Astrocyte (in vitro differentiated cells and primary cell): ENCODE measurements around the gene SPRTN. TPM values are rescaled to one million over a fixed set of nuclear protein-coding genes. Genes with fewer than 3 reads are reported as not detected.

Experiments used
- DNase-seq: peaks from one replicate; pipeline ENCODE4 v3.0.0-alpha.2; 2010; ENCODE audit warnings: low read depth
- FAIRE-seq: peaks from 2 replicates; lab custom pipeline; 2011; peaks lifted over from hg19 to GRCh38; lab: Jason Lieb, UNC
- H2AFZ ChIP-seq: 2 replicates; pipeline ENCODE4 v1.6.0; 2012; ENCODE audit warnings: low read depth, low read length, inconsistent platforms
- H3K27ac ChIP-seq: 2 replicates; pipeline ENCODE4 v1.5.1; 2011; ENCODE audit warnings: low read depth, low read length, inconsistent platforms
- H3K27me3 ChIP-seq: 2 replicates; pipeline ENCODE4 v1.6.0; 2011; ENCODE audit warnings: low read length, inconsistent platforms; ENCODE audit not compliant: insufficient read depth
- H3K36me3 ChIP-seq: 2 replicates; pipeline ENCODE4 v1.5.1; 2011; ENCODE audit warnings: low read length, inconsistent platforms; ENCODE audit not compliant: insufficient read depth
- H3K4me1 ChIP-seq: 2 replicates; pipeline ENCODE4 v1.5.1; 2011; ENCODE audit warnings: low read length, inconsistent platforms; ENCODE audit not compliant: insufficient read depth
- H3K4me2 ChIP-seq: 2 replicates; pipeline ENCODE4 v1.6.0; 2012; ENCODE audit warnings: low read length, inconsistent platforms
- H3K4me3 ChIP-seq: 2 replicates; pipeline ENCODE4 v1.5.1; 2011; ENCODE audit warnings: low read depth, mild to moderate bottlenecking, low read length, inconsistent platforms; ENCODE audit not compliant: insufficient read depth
- H3K79me2 ChIP-seq: 2 replicates; pipeline ENCODE4 v1.6.0; 2012; ENCODE audit warnings: mild to moderate bottlenecking, low read length, inconsistent platforms; ENCODE audit not compliant: insufficient read depth
- H3K9ac ChIP-seq: 2 replicates; pipeline ENCODE4 v1.6.0; 2012; ENCODE audit warnings: mild to moderate bottlenecking, low read length, inconsistent platforms
- H3K9me3 ChIP-seq: 2 replicates; pipeline ENCODE4 v1.5.1; 2012; ENCODE audit warnings: low read depth, mild to moderate bottlenecking, low read length, inconsistent platforms; ENCODE audit not compliant: insufficient read depth
- H4K20me1 ChIP-seq: 2 replicates; pipeline ENCODE4 v1.6.0; 2012; ENCODE audit warnings: low read length, inconsistent platforms; ENCODE audit not compliant: insufficient read depth
- H3K27ac Mint-ChIP-seq: one replicate; pipeline ENCODE4 v1.8.0; 2021; ENCODE audit warnings: mild to moderate bottlenecking, mixed read lengths; ENCODE audit not compliant: unreplicated experiment
- H3K27me3 Mint-ChIP-seq: one replicate; pipeline ENCODE4 v1.8.0; 2021; ENCODE audit warnings: low read depth, mixed read lengths; ENCODE audit not compliant: unreplicated experiment
- H3K36me3 Mint-ChIP-seq: one replicate; pipeline ENCODE4 v1.8.0; 2021; ENCODE audit warnings: low read depth, mixed read lengths; ENCODE audit not compliant: unreplicated experiment
- H3K4me1 Mint-ChIP-seq: one replicate; pipeline ENCODE4 v1.8.0; 2021; ENCODE audit warnings: low read depth, mixed read lengths; ENCODE audit not compliant: unreplicated experiment
- H3K4me3 Mint-ChIP-seq: one replicate; pipeline ENCODE4 v1.8.0; 2021; ENCODE audit warnings: mild to moderate bottlenecking, moderate library complexity, mixed read lengths; ENCODE audit not compliant: unreplicated experiment
- H3K9me3 Mint-ChIP-seq: one replicate; pipeline ENCODE4 v1.8.0; 2021; ENCODE audit warnings: mild to moderate bottlenecking, mixed read lengths; ENCODE audit not compliant: unreplicated experiment
- CTCF ChIP-seq: IDR thresholded peaks from 2 replicates; pipeline ENCODE4 v1.5.1; 2011; ENCODE audit warnings: low read depth, mild to moderate bottlenecking, inconsistent platforms, low read length, moderate library complexity; ENCODE audit not compliant: insufficient read depth
- EZH2 ChIP-seq: IDR thresholded peaks from 2 replicates; pipeline ENCODE4 v1.6.1; 2012; ENCODE audit warnings: mild to moderate bottlenecking, low read length, inconsistent platforms; ENCODE audit not compliant: insufficient read depth
- total RNA-seq: library from RNA; stranded (reverse); gene quantifications from 2 replicates; pipeline ENCODE4 v1.2.1, GENCODE V29; 2021

The SPRTN gene
- total RNA-seq, 1 donor from 2014 or later = 13.6 TPM

GRCh38 chr1:231332761-231333160, 5.3 kb upstream of the SPRTN start:
- Mint-ChIP-seq H3K4me3 (peak overlapping the region; percentile 97), H3K36me3 (peaks cover 3% of the 10 kb centered on the region), H3K9me3 (no peaks in the 10 kb centered on the region), H3K27ac (no peak overlapping the region), H3K4me1 (peaks cover 24% of the 10 kb centered on the region), H3K27me3 (no peaks in the 10 kb centered on the region)
- FAIRE-seq = no peak
- H3K27ac ChIP-seq = no peak overlapping the region
- H3K9ac ChIP-seq = no peak overlapping the region
- peaks cover 54% of the 10 kb centered on the region for H4K20me1 ChIP-seq
- H3K9me3 ChIP-seq = no peaks in the 10 kb centered on the region
- no peak overlapping the region for H2AFZ ChIP-seq
- TF ChIP-seq CTCF (no peak), EZH2 (no peak)
- peak overlapping the region; percentile 20 for H3K4me3 ChIP-seq
- H3K27me3 ChIP-seq = no peaks in the 10 kb centered on the region
- peaks cover 61% of the 10 kb centered on the region for H3K79me2 ChIP-seq
- no peaks in the 10 kb centered on the region for H3K36me3 ChIP-seq
- DNase-seq = no peak
- peaks cover 31% of the 10 kb centered on the region for H3K4me1 ChIP-seq
- peak overlapping the region; percentile 96 for H3K4me2 ChIP-seq

GRCh38 chr1:231334079-231334666, 3.9 kb upstream of the SPRTN start:
- peaks cover 54% of the 10 kb centered on the region for H4K20me1 ChIP-seq

More at GRCh38 chr1:231334079-231334666, 3.9 kb upstream of the SPRTN start:
- Histone ChIP-seq H2AFZ (no peak overlapping the region), H3K36me3 (no peaks in the 10 kb centered on the region), H3K9ac (peak overlapping the region; percentile 32), H3K9me3 (no peaks in the 10 kb centered on the region), H3K79me2 (peaks cover 72% of the 10 kb centered on the region), H3K27ac (no peak overlapping the region), H3K27me3 (no peaks in the 10 kb centered on the region), H3K4me2 (peak overlapping the region; percentile 96), H3K4me1 (peaks cover 33% of the 10 kb centered on the region), H3K4me3 (peak overlapping the region; percentile 52)
- peak overlapping the region; percentile 97 for H3K4me3 Mint-ChIP-seq
- peaks cover 25% of the 10 kb centered on the region for H3K4me1 Mint-ChIP-seq
- H3K27me3 Mint-ChIP-seq = no peaks in the 10 kb centered on the region
- DNase-seq = no peak
- no peak for FAIRE-seq
- H3K9me3 Mint-ChIP-seq = no peaks in the 10 kb centered on the region
- H3K27ac Mint-ChIP-seq = no peak overlapping the region
- peaks cover 3% of the 10 kb centered on the region for H3K36me3 Mint-ChIP-seq
- TF ChIP-seq CTCF = no peak
- TF ChIP-seq EZH2 = no peak
